ENCODE measurements around the gene SOX8.
"Not testable (repeated sequence)": the region's sequence is repeated elsewhere in the genome, so short reads cannot be mapped to it uniquely, and the experiment has no call there.

SOX8 gene

GRCh38 chr16:981695-982144, at the start of gene SOX8:
Gene SOX8, plus strand, starts transcription at chr16:981770. Its CDS starts 153 bp downstream, at chr16:981923.
- no peak for DNase-seq (ENCODE audit: low spot score)

GRCh38 chr16:932831-933330, 48.7 kb upstream of the SOX8 start:
- DNase-seq (ENCODE audit: low spot score): no peak

- no peak for DNase-seq (ENCODE audit: low spot score)
These were observed 48.0 kb upstream of the SOX8 start for GRCh38 chr16:933581-933980.

GRCh38 chr16:934178-934577, 47.4 kb upstream of the SOX8 start:
- DNase-seq (ENCODE audit: low spot score): no peak

GRCh38 chr16:935684-936083, 45.9 kb upstream of the SOX8 start:
- DNase-seq (ENCODE audit: low spot score): no peak

GRCh38 chr16:937311-937710, 44.3 kb upstream of the SOX8 start:
- DNase-seq (ENCODE audit: low spot score): no peak

- DNase-seq (ENCODE audit: low spot score): no peak
These were observed 43.8 kb upstream of the SOX8 start for GRCh38 chr16:937723-938122.

GRCh38 chr16:938136-938535, 43.4 kb upstream of the SOX8 start:
- DNase-seq (ENCODE audit: low spot score): no peak

DNA sequence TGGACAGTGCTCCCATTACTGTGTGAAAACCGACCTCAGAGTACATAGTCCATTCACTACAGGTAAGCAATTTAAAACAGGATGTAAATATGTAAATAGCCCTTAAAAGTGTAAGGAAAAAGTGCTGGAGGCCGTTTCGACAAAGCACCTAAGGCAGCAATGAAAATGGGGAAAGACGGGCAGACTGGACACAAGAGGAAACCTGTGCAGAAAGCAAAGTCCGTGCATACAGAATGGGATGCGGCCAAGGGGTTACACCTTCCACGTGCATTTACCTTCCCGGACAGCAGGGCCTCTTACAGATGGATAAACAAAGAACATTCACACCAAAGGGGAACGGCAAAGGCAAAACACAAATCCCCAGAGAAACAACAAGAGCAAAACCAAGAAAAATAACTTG, 42.8 kb upstream of the SOX8 start:
- no peak for DNase-seq (ENCODE audit: low spot score)

- DNase-seq (ENCODE audit: low spot score): no peak
These were observed 42.3 kb upstream of the SOX8 start for GRCh38 chr16:939311-939710.

- DNase-seq (ENCODE audit: low spot score): no peak
These were observed 41.6 kb upstream of the SOX8 start for GRCh38 chr16:939941-940340.

GRCh38 chr16:942436-943060, 39.0 kb upstream of the SOX8 start:
- no peak for DNase-seq (ENCODE audit: low spot score)

GRCh38 chr16:943971-944370, 37.6 kb upstream of the SOX8 start:
- DNase-seq (ENCODE audit: low spot score): no peak

GRCh38 chr16:945271-946047, 36.1 kb upstream of the SOX8 start:
- DNase-seq (ENCODE audit: low spot score): no peak

GRCh38 chr16:946048-946395, 35.5 kb upstream of the SOX8 start:
- DNase-seq (ENCODE audit: low spot score): no peak

- DNase-seq (ENCODE audit: low spot score): no peak
These were observed 34.2 kb upstream of the SOX8 start for GRCh38 chr16:947255-947921.

- not testable (repeated sequence) for DNase-seq (ENCODE audit: low spot score)
These were observed 33.7 kb upstream of the SOX8 start for GRCh38 chr16:947922-948303.

- not testable (repeated sequence) for DNase-seq (ENCODE audit: low spot score)
These were observed 32.8 kb upstream of the SOX8 start for GRCh38 chr16:948767-949166.

DNA sequence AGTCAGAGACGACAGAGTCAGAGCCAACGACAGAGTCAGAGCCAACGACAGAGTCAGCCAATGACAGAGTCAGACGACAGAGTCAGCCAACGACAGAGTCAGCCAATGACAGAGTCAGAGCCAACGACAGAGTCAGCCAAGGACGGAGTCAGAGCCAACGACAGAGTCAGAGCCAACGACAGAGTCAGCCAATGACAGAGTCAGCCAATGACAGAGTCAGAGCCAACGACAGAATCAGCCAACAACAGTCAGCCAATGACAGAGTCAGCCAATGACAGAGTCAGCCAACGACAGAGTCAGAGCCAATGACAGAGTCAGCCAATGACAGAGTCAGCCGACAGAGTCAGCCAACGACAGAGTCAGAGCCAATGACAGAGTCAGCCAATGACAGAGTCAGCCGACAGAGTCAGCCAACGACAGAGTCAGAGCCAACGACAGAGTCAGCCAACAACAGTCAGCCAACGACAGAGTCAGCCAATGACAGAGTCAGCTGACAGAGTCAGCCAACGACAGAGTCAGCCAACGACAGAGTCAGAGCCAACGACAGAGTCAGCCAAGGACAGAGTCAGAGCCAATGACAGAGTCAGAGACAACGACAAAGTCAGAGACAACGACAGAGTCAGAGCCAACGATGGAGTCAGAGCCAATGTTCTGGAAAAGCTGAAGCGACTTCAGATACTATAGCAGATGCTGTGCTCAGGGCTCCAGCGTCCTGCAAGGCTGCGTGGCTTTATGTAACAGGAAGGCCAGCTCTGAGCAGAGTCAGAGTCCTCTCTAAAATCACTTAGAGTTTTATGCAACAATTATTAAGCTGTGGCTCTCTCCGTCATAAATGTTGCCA, 30.6 kb upstream of the SOX8 start:
- DNase-seq (ENCODE audit: low spot score): not testable (repeated sequence)

- peak; percentile 62 for DNase-seq (ENCODE audit: low spot score)
These were observed 29.8 kb upstream of the SOX8 start for GRCh38 chr16:951660-952301.

- no peak for DNase-seq (ENCODE audit: low spot score)
These were observed 29.2 kb upstream of the SOX8 start for GRCh38 chr16:952321-952720.

GRCh38 chr16:953818-954217, 27.8 kb upstream of the SOX8 start:
- DNase-seq (ENCODE audit: low spot score): not testable (repeated sequence)

Measured in AG20443 (cell line).